ENCODE results near the gene COL5A1.

COL5A1 gene

DNA sequence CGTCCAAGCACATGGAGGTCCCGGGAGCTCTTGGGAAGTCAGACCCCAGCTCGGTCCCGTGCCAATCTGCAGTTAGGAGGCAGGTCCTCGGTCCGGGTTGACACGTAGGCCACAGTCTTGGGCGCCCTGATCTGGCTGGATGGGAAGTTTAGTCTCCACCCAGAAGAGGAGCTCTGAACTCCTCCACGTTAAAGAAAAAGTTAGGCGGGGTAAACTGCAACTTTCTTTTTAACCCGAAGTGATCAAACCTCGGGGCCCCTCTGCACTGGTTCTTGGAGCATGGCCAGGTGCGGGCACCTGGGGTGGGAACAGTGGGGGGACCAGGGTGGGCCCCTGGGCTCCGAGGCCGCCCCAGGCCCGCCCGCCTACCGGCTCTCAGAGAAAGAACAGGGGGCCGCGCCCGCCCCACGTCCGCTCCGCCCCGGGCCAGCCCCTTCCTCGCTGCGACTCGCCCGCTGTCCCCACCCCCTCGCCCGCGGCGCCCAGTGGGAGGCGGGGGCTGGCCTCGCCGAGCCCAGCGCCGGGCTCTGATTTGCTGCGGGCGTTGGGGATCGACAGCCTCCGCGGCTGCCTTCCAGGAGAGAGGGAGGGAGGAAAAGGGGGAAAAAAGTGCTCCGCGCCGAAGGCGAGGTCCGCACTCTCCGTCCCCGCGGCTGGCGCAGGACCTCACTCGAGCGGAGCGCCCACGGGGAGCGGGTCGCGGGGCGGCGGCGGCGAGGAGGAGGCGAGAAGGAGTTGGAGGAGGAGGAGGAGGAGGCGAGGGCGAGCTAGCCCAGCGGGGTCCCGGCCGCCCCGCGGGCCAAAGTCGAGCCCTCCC lies at the start of gene COL5A1:
COL5A1 (plus strand) TSS at position 631 of the 817 bp plus-strand sequence. CDS start 385 bp downstream, outside the sequence.
- DNase-seq (ENCODE audit: low read depth) = peak; percentile 95

DNA sequence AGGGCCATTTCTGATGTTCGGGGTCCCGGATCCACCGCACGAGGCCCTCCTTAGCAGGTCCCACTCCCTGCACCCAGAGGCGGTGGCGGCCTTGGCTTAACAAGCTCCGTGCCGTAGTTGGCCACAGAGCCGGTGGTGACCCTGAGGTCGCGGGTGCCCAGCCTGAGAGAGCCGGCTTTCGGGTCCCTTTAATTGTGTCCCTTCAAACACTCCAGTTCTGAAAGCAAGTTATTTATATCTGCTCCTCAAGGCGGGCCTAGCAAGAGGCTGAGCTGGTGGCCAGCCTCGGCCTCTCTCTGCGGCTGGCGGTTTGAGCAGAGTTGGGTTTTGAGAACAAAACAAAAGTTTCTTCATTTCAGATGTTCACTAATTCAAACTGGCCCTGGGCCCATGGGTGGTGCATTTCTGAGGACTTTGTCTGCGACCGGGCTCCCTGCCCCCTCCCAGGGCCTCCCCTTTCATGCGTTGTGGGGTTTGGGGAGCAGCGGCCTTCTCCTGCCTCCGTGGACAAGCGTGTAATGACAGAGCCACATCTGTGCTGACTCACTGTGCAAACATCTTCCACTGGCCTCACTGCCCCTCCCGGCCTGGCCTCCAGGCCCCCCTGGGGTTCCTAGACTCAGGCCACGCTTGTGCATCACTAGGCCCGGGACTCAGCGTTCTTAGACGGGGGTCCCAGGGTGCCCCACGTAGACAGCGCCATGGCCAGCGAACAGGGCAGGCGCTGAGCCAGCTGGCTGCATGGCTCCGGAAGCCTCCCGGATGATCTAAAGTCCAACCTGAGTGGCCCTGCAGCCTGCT lies 49.4 kb upstream of the COL5A1 start:
- DNase-seq (ENCODE audit: low read depth) = peak; percentile 90

- DNase-seq (ENCODE audit: low read depth) = no peak
Measured at GRCh38 chr9:134592819-134593200, 48.8 kb upstream of the COL5A1 start.

DNA sequence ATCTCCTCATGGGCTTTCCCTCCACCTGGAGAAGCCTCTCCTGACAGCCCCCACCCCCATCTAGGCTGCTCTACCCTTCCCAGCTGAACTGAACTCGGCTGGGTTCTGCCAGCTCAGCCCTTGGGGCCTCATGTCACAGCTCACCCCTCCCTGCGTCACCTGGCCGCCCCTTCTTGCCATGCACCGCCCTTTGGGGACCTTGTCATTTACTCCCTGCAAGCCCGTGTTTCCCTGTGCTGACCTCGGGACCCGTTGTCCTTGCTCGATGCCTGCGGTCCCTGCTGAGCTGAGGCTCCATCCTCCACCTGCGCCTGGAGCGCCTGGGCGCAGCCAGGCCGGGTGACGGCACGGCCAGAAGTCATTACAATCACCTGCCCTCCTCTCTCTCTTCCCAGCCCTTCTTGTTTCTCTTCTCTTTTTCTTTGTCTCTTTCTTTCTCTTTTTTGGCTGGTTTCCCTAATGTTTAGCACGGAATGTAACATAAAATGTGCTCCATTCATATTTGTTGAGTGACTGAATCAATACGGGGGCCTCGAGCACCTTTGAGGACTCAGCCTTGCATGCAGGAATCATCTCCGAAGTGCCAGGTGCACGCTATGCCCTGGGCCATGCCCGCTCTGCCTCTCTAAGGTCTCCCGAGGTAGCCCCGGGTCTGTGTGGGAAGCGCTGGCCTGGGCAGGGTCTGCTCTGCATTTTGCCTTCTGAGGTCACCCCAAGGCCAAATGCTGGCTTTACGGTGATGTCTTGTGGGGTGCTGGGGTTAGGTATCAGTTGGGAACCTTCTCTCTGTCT lies 48.1 kb upstream of the COL5A1 start:
- DNase-seq (ENCODE audit: low read depth) = no peak

GRCh38 chr9:134594078-134594941 lies 47.3 kb upstream of the COL5A1 start:
- no peak for DNase-seq (ENCODE audit: low read depth)

DNA sequence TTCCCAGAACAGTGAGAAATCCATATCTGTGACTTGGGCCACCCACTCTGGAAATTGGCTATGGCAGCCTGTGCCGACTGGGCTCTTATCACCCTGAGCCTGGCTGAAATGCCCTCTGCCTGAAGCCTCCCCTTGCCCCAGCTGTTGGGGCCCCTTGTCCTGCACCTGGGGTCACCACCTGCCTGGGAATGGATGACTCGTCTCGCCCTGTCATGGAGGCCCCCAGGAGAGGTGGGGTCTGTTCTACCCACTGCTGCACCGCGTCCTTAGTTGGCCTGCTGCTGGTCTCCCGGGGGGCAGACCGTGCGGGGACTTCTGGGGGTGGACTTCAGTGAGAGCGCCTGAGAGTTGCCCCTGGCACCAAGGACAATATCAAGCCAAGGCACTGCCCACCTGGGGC lies 46.6 kb upstream of the COL5A1 start:
- DNase-seq (ENCODE audit: low read depth) = no peak

DNA sequence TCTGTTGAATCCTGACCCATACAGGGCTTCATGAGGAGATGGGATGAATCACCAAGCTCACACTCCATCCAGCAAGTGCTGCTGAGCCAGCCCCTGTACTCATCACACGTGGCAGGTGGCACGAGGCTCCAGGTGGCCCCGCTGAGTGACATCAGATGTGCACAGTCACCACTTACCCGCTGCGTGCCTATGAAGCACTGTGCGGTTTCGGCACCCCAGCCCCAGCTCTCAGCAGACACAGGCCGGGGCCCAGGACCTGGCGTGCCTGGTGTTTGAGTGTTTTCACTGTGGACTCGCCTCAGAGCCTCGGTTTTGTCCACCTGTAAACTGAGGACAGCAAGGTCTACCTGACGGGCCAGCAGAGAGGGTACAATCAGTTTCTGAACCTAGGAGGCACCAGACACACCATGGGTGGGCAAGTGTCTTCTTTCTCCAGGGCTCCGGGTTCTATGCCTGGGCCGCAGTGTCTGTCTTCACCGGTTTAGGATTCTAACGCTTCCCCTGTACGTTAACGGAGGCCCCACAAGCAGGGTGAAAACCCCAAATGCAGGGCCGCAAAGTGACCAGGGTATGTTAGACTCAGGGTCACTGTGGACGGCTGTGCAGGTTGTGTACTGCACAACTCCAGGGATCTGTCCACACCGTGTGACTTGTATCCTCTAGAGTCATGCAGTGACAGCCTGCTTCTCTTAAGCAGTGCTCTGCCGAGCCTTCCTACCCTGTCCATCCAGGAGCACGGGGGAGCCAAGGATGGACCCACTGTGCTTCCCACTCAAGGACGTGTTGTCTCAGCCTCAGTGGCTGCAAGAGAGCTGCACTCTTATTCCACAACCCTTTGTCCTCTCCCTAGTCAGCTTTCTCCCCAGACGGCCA lies 44.3 kb upstream of the COL5A1 start:
- DNase-seq (ENCODE audit: low read depth) = peak; percentile 55

- DNase-seq (ENCODE audit: low read depth) = no peak
Measured at GRCh38 chr9:134597957-134598883, 43.4 kb upstream of the COL5A1 start.

- DNase-seq (ENCODE audit: low read depth) = no peak
Measured at GRCh38 chr9:134598884-134599245, 42.7 kb upstream of the COL5A1 start.

GRCh38 chr9:134600371-134600770 lies 41.2 kb upstream of the COL5A1 start:
- DNase-seq (ENCODE audit: low read depth) = no peak

- DNase-seq (ENCODE audit: low read depth) = no peak
Measured at GRCh38 chr9:134600836-134601638, 40.6 kb upstream of the COL5A1 start.

- peak; percentile 43 for DNase-seq (ENCODE audit: low read depth)
Measured at GRCh38 chr9:134601764-134602163, 39.8 kb upstream of the COL5A1 start.

DNA sequence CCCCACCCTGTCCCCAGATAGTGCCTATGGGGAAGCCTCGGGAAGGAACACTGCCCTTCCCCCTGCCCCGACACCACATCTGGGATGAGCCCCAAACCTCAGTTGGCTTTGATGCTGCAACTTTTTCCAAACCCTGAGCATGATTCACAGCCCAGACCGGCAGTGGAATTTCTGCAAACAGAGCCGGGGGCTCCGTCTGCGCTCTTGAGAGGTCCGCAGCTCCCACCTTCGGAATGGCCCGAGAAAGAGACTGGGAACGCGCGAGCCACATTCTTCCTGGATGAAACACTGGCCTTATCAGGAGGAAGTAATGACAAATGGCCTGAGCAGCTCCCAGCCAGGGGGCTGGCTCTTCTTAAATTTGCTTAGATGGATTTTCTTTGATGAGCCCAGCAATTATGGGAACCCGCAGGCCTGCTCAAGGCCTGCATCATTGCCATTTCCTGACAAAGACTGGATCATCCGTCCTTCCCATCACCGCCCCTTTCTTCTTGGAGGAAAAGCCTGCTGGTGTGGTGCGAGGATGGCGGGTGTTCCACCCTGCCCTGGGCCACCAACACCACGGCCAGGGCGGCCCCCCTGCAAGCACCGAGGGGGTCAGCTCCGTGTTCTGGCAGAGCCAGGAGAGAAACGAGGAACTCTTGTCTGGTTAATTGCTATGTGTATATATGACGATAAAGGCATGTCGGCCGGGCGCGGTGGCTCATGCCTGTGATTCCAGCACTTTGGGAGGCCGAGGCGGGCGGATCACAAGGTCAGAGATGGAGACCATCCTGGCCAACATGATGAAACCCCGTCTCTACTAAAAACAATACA lies 38.8 kb upstream of the COL5A1 start:
- peak; percentile 99 for DNase-seq (ENCODE audit: low read depth)

- DNase-seq (ENCODE audit: low read depth) = no peak
Measured at GRCh38 chr9:134604834-134605233, 36.8 kb upstream of the COL5A1 start.

GRCh38 chr9:134605351-134605965 lies 36.1 kb upstream of the COL5A1 start:
- no peak for DNase-seq (ENCODE audit: low read depth)

DNA sequence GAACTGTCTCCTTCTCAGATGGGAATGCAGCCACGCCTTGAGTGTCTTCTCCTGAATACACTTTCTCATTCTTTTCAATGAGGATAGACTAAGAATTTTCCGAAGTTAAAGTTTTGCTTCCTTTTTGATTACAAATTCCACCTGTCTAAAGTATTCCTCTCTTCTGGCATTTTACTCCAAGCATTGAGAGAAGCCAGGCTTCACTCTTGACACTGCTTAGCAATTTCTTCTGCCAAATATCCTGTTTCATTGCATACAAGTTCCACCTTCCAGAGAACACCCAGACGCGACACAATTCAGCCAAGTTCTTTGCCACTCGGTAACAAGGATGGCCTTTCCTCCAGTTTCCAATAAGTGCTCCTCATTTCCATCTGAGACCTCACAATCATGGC lies 35.6 kb upstream of the COL5A1 start:
- DNase-seq (ENCODE audit: low read depth) = no peak

Measured in ELR (cell line).